MG63 (cell line): ENCODE data around the gene ASB3. TPM values are rescaled to one million over a fixed set of nuclear protein-coding genes. Genes with fewer than 3 reads are reported as not detected.
"Not testable (repeated sequence)": the region's sequence is repeated elsewhere in the genome, so short reads cannot be mapped to it uniquely, and the experiment has no call there.

ENCODE experiments used
- DNase-seq: peaks from one replicate; pipeline ENCODE4 v3.0.0-alpha.2; 2020
- H3K27me3 ChIP-seq: fragments of 250-450 bp; sonication (Bioruptor Pico); 2 replicates; pipeline ENCODE4 v1.5.1; 2020; ENCODE audit warnings: mild to moderate bottlenecking, moderate library complexity
- H3K36me3 ChIP-seq: fragments of 250-450 bp; sonication (Bioruptor Pico); 2 replicates; pipeline ENCODE4 v1.5.1; 2020; ENCODE audit warnings: mild to moderate bottlenecking, moderate library complexity
- H3K4me3 ChIP-seq: fragments of 250-450 bp; sonication (Bioruptor Pico); 2 replicates; pipeline ENCODE4 v1.5.1; 2020; ENCODE audit warnings: mild to moderate bottlenecking, moderate library complexity
- H3K9me3 ChIP-seq: fragments of 250-450 bp; sonication (Bioruptor Pico); 2 replicates; pipeline ENCODE4 v1.5.1; 2020; ENCODE audit warnings: mild to moderate bottlenecking, moderate library complexity
- total RNA-seq: library from RNA; depleted of rRNA; stranded (reverse); fragments of >200 nt; shearing (Covaris generic); gene quantifications from 2 replicates; pipeline ENCODE4 v1.2.3, GENCODE V29; 2014; ENCODE audit warnings: low replicate concordance

ASB3 gene
- total RNA-seq, 1 experiment from 2014 or later = 13.8 TPM

DNA sequence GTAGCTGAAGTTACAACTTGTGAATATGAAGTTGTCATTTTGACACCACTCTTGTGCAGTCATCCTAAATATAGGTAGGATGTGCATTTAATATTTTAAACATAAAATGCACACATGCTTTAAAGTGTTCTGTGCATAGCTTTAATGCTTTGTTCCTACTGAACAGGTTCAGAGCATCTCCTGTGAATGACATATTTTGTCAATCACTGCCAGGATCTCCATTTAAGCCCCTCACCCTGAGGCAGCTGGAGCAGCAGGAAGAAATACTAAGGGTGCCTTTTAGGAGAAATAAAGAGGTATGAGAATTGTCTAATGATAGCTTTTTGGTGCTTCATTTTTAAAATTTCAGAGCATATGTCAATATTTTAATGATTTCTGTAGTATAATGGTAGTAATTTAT lies 14.8 kb upstream of the ASB3 start:
- H3K9me3 ChIP-seq = no peaks in the 10 kb centered on the region
- peaks cover 28% of the 10 kb centered on the region for H3K36me3 ChIP-seq
- H3K27me3 ChIP-seq = no peaks in the 10 kb centered on the region
- no peak overlapping the region for H3K4me3 ChIP-seq
- DNase-seq = no peak

GRCh38 chr2:53793821-53794220 lies 7.1 kb upstream of the ASB3 start:
- DNase-seq = no peak
- Histone ChIP-seq H3K4me3 (no peak overlapping the region), H3K27me3 (no peaks in the 10 kb centered on the region), H3K36me3 (peaks cover 29% of the 10 kb centered on the region), H3K9me3 (no peaks in the 10 kb centered on the region)

DNA sequence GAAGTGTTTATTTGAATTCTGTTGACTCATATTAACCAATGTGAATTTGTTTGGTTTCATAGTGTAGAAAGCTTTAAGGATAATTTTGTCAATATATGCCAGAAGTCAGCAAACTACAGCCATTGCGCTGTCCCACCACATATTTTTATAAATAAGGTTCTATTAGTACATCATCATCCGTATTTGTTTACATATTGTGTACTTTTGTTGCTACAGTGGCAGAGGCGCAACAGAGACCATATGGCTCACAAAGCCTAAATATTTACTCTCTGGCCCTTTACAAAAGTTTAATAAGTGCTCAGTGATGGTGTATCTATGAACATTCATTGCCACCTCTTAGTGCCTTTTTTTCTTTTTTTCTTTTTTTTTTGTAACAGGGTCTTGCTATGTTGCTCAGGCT lies 6.5 kb upstream of the ASB3 start:
- Histone ChIP-seq H3K4me3 (no peak overlapping the region), H3K36me3 (peaks cover 25% of the 10 kb centered on the region), H3K27me3 (no peaks in the 10 kb centered on the region), H3K9me3 (no peaks in the 10 kb centered on the region)
- no peak for DNase-seq

- H3K4me3 ChIP-seq = peak overlapping the region; percentile 89
- no peaks in the 10 kb centered on the region for H3K27me3 ChIP-seq
- H3K9me3 ChIP-seq = no peaks in the 10 kb centered on the region
- H3K36me3 ChIP-seq = no peaks in the 10 kb centered on the region
- no peak for DNase-seq
Observed at GRCh38 chr2:53787614-53788289, 999 bp upstream of the ASB3 start.

GRCh38 chr2:53786352-53786704 lies 425 bp downstream of the ASB3 start:
- Histone ChIP-seq H3K9me3 (no peaks in the 10 kb centered on the region), H3K4me3 (peak overlapping the region; percentile 89), H3K36me3 (no peaks in the 10 kb centered on the region; the same call in 1 of the 2 replicates), H3K27me3 (no peaks in the 10 kb centered on the region)
- DNase-seq = peak; percentile 15

DNA sequence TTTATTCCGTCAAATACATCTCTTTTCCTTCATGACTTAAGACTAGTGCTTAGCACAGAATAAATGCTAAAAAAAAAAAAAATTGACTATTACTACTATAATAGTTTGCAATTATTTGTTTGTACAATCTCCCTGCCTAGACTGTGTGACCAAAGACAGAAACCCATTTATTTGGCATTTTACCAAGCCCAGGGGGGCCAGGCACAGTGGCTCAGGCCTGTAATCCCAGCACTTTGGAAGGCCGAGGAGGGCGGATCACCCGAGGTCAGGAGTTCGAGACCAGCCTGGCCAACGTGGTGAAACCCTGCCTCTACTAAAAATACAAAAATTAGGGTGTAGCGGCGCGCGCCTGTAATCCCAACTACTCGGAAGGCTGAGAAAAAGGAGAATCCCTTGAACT lies 1.4 kb downstream of the ASB3 start:
- H3K36me3 ChIP-seq = peaks cover 3% of the 10 kb centered on the region; the same call in 1 of the 2 replicates
- peak overlapping the region; percentile 89 for H3K4me3 ChIP-seq
- no peak for DNase-seq
- H3K9me3 ChIP-seq = no peaks in the 10 kb centered on the region
- no peaks in the 10 kb centered on the region for H3K27me3 ChIP-seq

DNA sequence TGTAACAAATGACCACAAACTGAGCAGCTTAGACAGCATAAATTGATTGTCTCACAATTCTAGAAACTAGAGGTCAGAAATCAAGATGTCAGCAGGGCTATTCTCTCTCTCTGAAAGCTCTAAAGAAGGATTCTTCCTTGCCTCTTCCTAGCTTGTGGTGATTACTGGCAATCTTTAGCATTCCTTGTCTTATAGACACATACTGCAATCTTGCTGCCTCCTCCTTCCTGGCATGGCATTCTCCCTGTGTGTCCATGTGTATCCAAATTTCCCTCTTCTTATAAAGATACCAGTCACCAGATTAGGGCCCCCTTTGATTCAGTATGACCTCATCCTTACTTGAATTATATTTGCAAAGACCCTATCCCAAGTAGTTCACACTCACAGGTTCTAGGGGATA lies 2.3 kb downstream of the ASB3 start:
- Histone ChIP-seq H3K4me3 (no peak overlapping the region), H3K36me3 (peaks cover 9% of the 10 kb centered on the region), H3K9me3 (no peaks in the 10 kb centered on the region), H3K27me3 (no peaks in the 10 kb centered on the region)
- DNase-seq = no peak

DNA sequence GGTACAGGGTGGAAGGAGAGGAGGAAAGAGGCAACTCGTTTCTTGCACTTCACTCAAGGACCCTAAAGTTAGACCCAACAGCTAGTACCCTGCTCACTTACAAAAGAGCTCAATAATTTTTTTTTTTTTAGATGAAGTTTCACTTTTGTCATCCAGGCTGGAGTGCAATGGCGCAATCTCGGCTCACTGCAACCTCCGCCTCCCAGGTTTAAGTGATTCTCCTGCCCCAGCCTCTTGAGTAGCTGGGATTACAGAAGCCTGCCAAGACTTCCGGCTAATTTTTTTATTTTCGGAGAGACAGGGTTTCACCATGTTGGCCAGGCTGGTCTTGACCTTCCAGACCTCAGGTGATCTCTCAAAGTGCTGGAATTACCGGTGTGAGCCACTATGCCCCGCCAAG lies 4.1 kb downstream of the ASB3 start:
- no peak for DNase-seq
- Histone ChIP-seq H3K27me3 (no peaks in the 10 kb centered on the region), H3K4me3 (no peak overlapping the region), H3K9me3 (no peaks in the 10 kb centered on the region), H3K36me3 (peaks cover 9% of the 10 kb centered on the region)

- H3K9me3 ChIP-seq = no peaks in the 10 kb centered on the region
- H3K27me3 ChIP-seq = no peaks in the 10 kb centered on the region
- DNase-seq = no peak
Observed at GRCh38 chr2:53780056-53780455, 6.7 kb downstream of the ASB3 start.

GRCh38 chr2:53778536-53779162 lies 8.1 kb downstream of the ASB3 start:
- H3K27me3 ChIP-seq = no peaks in the 10 kb centered on the region
- H3K36me3 ChIP-seq = peaks cover 9% of the 10 kb centered on the region
- no peaks in the 10 kb centered on the region for H3K9me3 ChIP-seq
- DNase-seq = no peak
- no peak overlapping the region for H3K4me3 ChIP-seq

More at GRCh38 chr2:53780056-53780455, 6.7 kb downstream of the ASB3 start:
- H3K36me3 ChIP-seq = peaks cover 9% of the 10 kb centered on the region
- no peak overlapping the region for H3K4me3 ChIP-seq

GRCh38 chr2:53777134-53777533 lies 9.6 kb downstream of the ASB3 start:
- no peak overlapping the region for H3K4me3 ChIP-seq
- H3K36me3 ChIP-seq = peaks cover 9% of the 10 kb centered on the region
- DNase-seq = no peak
- H3K27me3 ChIP-seq = no peaks in the 10 kb centered on the region
- no peaks in the 10 kb centered on the region for H3K9me3 ChIP-seq

DNA sequence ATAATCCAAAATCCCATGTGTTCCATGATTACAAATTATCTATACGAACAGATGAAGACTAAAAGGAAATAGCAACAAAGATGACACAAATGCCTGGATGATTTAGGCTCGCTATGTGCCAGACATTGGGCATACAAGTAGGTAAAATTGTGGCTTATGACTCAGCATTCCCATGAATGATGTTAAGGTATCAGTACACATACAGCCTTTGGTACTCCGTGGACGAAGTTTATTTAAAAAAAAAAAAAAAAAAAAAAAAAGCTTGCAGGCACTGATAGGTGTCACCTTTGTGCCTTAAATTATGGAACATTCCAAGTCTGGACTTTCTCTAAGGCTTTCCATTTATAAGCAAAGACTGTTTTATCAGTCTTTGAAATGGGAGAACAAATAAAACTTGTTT lies 16.5 kb downstream of the ASB3 start:
- Histone ChIP-seq H3K36me3 (no peaks in the 10 kb centered on the region), H3K4me3 (no peak overlapping the region), H3K27me3 (no peaks in the 10 kb centered on the region), H3K9me3 (no peaks in the 10 kb centered on the region)
- no peak for DNase-seq

DNA sequence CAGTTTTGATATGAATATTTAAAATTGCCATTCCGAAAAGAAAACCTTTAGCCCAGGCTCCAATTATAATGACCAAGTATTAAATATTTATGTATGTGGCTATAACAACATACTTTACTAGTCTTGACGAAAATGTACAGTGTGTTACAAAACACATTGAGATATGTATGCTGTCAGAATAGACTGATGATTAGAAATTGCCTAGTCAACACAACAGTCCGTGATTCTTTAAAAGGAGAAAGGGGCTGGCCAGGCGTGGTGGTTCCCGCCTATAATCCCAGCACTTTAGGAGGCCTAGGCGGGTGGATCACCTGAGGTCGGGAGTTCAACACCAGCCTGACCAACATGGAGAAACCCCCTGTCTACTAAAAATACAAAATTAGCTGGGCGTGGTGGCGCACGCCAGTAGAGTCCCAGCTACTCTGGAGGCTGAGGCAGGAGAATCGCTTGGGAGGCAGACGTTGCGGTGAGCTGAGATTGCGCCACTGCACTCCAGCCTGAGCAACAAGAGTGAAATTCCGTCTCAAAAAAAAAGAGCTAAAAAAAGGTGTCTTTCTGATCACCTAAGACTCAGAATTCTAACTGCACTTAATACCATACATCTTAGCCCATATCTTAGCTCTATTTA lies 17.3 kb downstream of the ASB3 start:
- Histone ChIP-seq H3K9me3 (no peaks in the 10 kb centered on the region), H3K36me3 (no peaks in the 10 kb centered on the region), H3K27me3 (no peaks in the 10 kb centered on the region), H3K4me3 (no peak overlapping the region)
- DNase-seq = no peak

- no peaks in the 10 kb centered on the region for H3K27me3 ChIP-seq
- no peak for DNase-seq
- peak overlapping the region; percentile 84 for H3K4me3 ChIP-seq
- peaks cover 1% of the 10 kb centered on the region for H3K36me3 ChIP-seq
- H3K9me3 ChIP-seq = no peaks in the 10 kb centered on the region
Observed at GRCh38 chr2:53768242-53768542, 18.6 kb downstream of the ASB3 start.

GRCh38 chr2:53767405-53768241 lies 19.1 kb downstream of the ASB3 start, which contains the start of gene CHAC2:
TSS of gene CHAC2 (plus strand) at chr2:53767804. CDS start at chr2:53767887, 83 bp downstream.
- H3K36me3 ChIP-seq = peaks cover 3% of the 10 kb centered on the region
- no peaks in the 10 kb centered on the region for H3K27me3 ChIP-seq
- no peaks in the 10 kb centered on the region for H3K9me3 ChIP-seq
- H3K4me3 ChIP-seq = peak within 1 kb of the TSS; percentile 84
- peak; percentile 83 for DNase-seq

DNA sequence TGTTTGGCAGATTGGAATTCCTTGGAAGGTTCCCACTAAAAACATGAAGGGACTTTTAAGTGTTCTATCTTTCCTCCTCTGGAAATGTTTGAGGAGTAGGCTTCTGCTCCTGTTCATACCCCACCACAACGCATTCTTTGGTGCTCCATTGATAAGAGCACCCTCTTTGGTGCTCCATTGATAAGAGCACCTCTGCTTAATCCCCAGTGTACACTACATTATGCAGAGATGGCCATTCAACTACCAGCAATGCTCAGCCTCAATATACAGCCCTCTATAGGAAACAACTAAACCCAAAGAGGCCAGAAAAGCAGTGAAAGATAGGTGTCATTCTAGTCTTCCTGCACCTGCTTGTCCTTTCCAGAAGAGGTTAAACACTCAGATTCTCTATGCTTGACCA lies 21.0 kb downstream of the ASB3 start:
- H3K9me3 ChIP-seq = no peaks in the 10 kb centered on the region
- DNase-seq = no peak
- no peaks in the 10 kb centered on the region for H3K27me3 ChIP-seq
- H3K4me3 ChIP-seq = no peak overlapping the region
- peaks cover 3% of the 10 kb centered on the region for H3K36me3 ChIP-seq

- H3K27me3 ChIP-seq, H3K4me3 ChIP-seq, DNase-seq, H3K9me3 ChIP-seq, H3K36me3 ChIP-seq: not testable (repeated sequence)
Observed at GRCh38 chr2:53757206-53757605, 29.5 kb downstream of the ASB3 start.
